NT2/D1 (cell line): ENCODE measurements around the gene SLC25A1.

Experiments used
- DNase-seq: peaks from one replicate; pipeline ENCODE4 v3.0.0-alpha.2; 2011; ENCODE audit warnings: low read depth, low spot score
- H3K27me3 ChIP-seq: 2 replicates; pipeline ENCODE4 v1.6.0; 2011; ENCODE audit warnings: mild to moderate bottlenecking; ENCODE audit not compliant: insufficient read length, insufficient read depth
- H3K36me3 ChIP-seq: 2 replicates; pipeline ENCODE4 v1.6.1; 2011; ENCODE audit warnings: mild to moderate bottlenecking, low read length, mixed read lengths; ENCODE audit not compliant: insufficient read depth, insufficient read length
- H3K4me1 ChIP-seq: 2 replicates; pipeline ENCODE4 v1.5.1; 2011; ENCODE audit not compliant: insufficient read depth, insufficient read length
- H3K4me3 ChIP-seq: 2 replicates; pipeline ENCODE4 v1.5.1; 2011; ENCODE audit warnings: low read depth; ENCODE audit not compliant: insufficient read length
- H3K9ac ChIP-seq: 2 replicates; pipeline ENCODE4 v1.6.0; 2011; ENCODE audit warnings: low read depth; ENCODE audit not compliant: insufficient read length
- H3K9me3 ChIP-seq: 2 replicates; pipeline ENCODE4 v1.5.1; 2011; ENCODE audit warnings: mild to moderate bottlenecking, low read length; ENCODE audit not compliant: insufficient read depth
- SUZ12 ChIP-seq: IDR thresholded peaks from 2 replicates; pipeline ENCODE4 v1.6.1; 2011; ENCODE audit not compliant: insufficient read length, insufficient read depth; ENCODE audit errors: extremely low read depth
- YY1 ChIP-seq: IDR thresholded peaks from 2 replicates; pipeline ENCODE4 v1.6.1; 2011; ENCODE audit not compliant: insufficient read length, insufficient read depth
- ZNF274 ChIP-seq: IDR thresholded peaks from 2 replicates; pipeline ENCODE4 v1.6.1; 2011; ENCODE audit warnings: mild to moderate bottlenecking, low read depth, low read length

The SLC25A1 gene

DNA sequence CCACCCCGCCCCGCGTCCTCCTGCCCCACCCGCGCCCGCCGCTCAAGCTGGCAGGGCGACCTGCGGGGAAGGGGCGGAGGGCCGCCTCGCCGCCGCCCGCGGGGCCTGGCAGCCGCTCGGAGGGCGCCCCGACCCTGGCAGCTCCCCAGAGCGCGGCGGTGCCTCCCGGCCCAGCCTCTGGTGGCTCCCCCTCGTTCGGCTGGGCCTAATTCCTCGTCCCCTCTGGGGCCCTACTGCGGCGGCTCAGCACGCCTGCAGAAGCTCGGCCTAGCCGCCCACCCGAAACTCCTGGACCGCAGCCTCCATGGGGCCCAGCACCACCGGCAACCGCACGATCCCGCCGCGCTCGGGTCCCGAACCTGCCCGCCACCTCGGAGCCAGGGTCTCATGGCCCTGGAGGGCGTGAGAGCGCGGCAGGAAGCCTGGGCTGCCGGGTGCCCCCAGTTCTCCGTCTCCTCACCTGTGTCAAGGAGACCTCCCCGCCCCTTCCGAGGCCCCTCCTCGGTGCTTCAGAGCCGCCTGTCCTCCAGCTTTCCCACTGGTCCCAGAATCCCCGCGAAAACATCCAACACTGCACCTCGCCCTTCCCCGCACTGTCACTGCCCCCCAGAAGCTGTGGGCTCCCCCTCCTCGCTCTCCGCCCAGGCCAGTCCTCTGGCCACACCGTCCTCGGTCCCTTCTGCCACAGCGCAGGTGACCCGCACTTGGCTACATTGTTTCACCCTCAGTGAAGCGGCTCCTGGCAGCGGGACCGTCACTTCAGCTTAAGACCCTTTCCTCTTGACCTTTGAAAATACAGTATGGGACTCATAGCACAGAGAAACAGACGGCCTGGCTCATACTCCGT, 27.8 kb downstream of the SLC25A1 start:
- H3K9me3 ChIP-seq = no peaks in the 10 kb centered on the region
- H3K9ac ChIP-seq = peak overlapping the region; percentile 36
- no peak for TF ChIP-seq ZNF274
- TF ChIP-seq YY1 = no peak
- peak; percentile 70 for TF ChIP-seq SUZ12
- H3K4me3 ChIP-seq = peak overlapping the region; percentile 40
- H3K36me3 ChIP-seq = no peaks in the 10 kb centered on the region
- peaks cover 4% of the 10 kb centered on the region for H3K4me1 ChIP-seq
- peaks cover 59% of the 10 kb centered on the region for H3K27me3 ChIP-seq
- no peak for DNase-seq

DNA sequence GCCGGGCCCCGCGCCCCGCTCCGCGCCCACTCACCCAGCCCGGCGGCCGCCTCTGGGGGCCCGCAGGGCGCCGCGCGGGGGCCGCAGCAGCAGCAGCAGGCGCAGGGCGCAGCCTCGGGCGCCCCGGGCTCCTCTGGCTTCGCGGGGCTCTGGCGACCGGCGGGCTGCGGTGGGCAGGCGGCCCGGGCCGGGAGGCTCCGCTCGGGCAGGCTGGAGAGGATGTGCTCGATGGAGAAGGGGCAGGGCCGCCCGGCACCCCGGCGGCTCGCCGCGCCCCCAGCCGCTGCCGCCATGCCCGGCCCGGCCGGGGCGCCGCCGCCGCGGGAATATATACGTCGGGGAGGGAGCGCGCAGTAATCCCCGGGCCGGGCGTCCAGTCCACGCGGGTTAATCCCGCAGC, 28.5 kb downstream of the SLC25A1 start, which contains the start of gene GSC2:
Gene GSC2 (minus strand): TSS at position 302 of the 400 bp plus-strand sequence. CDS start 9 bp downstream, at position 293.
- Histone ChIP-seq H3K9me3 (no peaks in the 10 kb centered on the region), H3K4me1 (peaks cover 4% of the 10 kb centered on the region), H3K27me3 (peaks cover 59% of the 10 kb centered on the region), H3K4me3 (peak within 1 kb of the TSS; percentile 40), H3K9ac (peak within 1 kb of the TSS; percentile 64), H3K36me3 (no peaks in the 10 kb centered on the region)
- no peak for DNase-seq
- TF ChIP-seq YY1 (no peak), SUZ12 (no peak), ZNF274 (no peak)

DNA sequence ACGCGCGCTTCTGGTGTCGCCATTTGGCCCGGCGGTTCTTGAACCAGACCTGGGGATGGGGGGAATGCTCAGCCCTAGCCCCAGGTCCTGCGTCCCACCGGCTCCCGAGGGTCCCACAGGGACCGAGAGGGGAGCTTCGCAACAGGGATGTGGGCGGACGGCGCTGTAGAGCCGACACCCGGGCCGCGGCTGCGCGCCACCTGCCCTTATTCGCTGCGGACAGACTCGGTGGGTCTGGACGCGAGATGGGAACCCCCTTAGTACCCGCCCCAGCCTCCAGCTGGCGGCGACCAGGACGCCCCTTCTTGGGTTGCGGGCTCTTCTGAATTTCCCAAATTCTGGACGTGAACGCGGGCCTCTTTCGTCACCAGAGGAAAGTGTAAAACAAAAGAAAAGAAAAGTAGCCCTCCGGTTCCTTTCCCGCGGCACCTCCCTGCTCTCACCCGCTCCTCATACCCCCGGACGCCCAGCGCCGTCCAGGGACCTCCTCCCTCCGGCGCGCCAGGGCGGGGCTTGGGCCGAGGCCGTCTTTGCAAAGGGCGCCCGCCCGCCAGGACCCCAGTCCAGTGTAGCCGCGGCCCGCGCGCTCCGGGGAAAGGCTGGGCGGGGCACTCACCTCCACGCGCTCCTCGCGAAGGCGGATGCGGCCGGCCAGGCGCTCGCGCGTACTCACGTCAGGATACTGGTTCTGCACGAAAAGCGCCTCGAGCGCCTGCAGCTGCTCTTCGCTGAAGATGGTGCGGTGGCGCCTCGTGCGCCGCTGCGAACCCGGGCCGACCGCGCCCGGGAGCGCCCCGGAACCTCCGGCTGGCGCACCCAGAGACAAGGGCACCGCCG, 29.3 kb downstream of the SLC25A1 start:
- Histone ChIP-seq H3K36me3 (no peaks in the 10 kb centered on the region), H3K4me1 (peaks cover 4% of the 10 kb centered on the region), H3K9me3 (no peaks in the 10 kb centered on the region), H3K27me3 (peaks cover 59% of the 10 kb centered on the region), H3K4me3 (peak overlapping the region; percentile 40), H3K9ac (peak overlapping the region; percentile 64)
- no peak for TF ChIP-seq ZNF274
- no peak for TF ChIP-seq SUZ12
- DNase-seq = no peak

DNA sequence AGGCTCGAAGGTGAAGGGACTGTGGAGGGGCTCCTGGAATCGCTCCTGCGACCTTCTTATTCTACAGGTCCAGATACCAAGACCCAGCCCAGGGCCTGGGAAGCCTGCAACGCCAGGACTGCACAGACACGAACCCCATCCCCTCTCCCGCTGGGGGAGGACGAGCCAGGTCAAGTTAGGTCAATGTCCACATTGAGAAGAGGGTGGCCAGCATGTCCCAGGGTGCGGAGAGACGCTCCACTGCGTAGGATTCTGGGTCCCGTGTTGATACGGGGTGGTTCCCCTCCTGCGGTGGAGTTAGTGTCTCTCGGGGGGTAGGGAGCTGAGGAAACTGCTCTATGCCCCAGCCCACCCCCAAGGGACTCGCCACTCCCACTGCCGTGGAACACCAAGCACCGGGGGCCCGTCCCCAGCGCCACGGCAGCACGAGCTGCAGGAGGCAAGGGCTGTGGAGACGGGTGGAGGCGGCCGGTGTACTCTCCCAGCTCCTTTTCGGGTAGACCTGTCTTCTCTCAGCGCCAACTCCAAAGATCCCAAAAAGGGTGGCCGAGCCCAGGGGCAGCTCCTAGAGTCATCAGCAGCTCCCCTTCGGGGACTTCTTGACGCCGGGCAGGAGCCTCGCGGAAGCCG, 30.0 kb downstream of the SLC25A1 start:
- TF ChIP-seq ZNF274 (no peak), YY1 (no peak), SUZ12 (no peak)
- Histone ChIP-seq H3K9ac (no peak overlapping the region), H3K36me3 (no peaks in the 10 kb centered on the region), H3K4me1 (peaks cover 4% of the 10 kb centered on the region), H3K27me3 (peaks cover 54% of the 10 kb centered on the region), H3K4me3 (no peak overlapping the region), H3K9me3 (no peaks in the 10 kb centered on the region)
- DNase-seq = no peak

DNA sequence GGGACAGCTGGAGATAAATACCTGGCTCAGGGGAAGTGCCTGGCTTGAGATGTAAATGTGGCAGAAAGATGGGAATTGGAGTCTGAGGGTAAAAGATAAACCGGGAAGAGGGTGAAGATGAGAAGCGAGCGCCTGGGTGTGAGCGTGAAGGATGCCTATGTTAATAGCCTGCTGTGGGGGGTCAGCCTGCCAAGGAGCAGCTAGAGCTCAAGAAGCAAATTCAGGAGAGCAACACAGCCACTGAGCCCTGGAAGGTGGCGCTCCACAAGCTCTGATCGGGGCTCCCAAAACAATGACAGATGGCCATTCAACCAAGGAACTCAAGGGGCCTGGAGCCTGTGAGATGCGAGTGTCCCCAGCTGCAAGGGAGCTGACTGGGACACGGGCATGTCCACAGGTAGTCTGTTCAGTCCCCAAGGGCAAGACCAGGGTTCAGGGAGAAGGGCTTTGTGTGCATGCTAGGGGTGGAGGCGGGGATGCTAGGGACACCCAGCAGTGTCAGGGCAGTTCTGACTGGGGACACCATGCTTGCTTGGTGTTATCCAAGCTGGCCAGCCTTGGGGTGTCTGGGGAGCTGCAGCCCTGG, 31.2 kb downstream of the SLC25A1 start:
- no peak overlapping the region for H3K4me3 ChIP-seq
- H3K27me3 ChIP-seq = peaks cover 45% of the 10 kb centered on the region
- no peak for TF ChIP-seq SUZ12
- TF ChIP-seq YY1 = no peak
- no peak for TF ChIP-seq ZNF274
- peaks cover 8% of the 10 kb centered on the region for H3K36me3 ChIP-seq
- no peak overlapping the region for H3K9ac ChIP-seq
- H3K4me1 ChIP-seq = peaks cover 6% of the 10 kb centered on the region
- H3K9me3 ChIP-seq = no peaks in the 10 kb centered on the region
- DNase-seq = no peak

DNA sequence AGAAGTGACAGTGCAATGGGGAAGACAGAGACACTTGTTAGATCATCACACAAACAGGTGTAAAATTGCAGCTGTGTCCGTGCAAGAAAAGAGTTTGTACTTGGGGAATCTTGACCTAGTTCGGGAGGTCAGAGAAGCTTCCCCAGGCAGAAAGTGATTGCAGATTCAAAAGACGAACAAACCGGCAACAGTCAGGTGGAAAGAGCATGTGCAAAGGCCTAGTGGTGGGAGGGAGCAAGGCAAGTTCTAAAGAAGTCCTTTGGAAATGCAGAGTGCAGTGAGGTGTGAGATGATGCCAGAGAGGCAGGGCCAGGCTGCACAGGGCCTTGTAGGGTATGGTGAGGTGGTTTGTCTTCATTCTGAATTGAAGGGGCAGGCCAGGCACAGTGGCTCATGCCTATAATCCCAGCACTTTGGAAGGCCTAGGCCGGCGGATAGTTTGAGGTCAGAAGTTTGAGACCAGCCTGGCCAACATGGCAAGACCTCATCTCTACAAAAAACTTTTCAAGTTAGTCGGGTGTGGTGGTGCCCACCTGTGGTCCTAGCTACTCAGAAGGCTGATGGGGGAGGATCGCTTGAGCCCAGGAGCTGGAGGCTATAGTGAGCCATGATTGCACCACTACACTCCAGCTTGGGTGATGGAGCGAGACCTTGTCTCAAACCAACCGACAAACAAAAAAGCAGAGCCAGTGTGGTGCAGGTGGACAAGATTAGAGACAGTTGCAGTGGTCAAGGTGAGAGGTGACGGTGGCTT, 32.1 kb downstream of the SLC25A1 start:
- TF ChIP-seq YY1 (no peak), SUZ12 (no peak), ZNF274 (no peak)
- Histone ChIP-seq H3K4me3 (no peak overlapping the region), H3K36me3 (peaks cover 15% of the 10 kb centered on the region), H3K27me3 (peaks cover 36% of the 10 kb centered on the region), H3K4me1 (peaks cover 6% of the 10 kb centered on the region), H3K9me3 (no peaks in the 10 kb centered on the region), H3K9ac (no peak overlapping the region)
- no peak for DNase-seq
